ENCODE data around the gene CNGB1.

GRCh38 chr16:57912529-57913260, 58.2 kb downstream of the CNGB1 start:
- no peak for TF ChIP-seq CTCF (IDR thresholded peaks at IDR 0.05)
- TF ChIP-seq EZH2phosphoT487 (IDR thresholded peaks at IDR 0.05): no peak
- no peak for TF ChIP-seq EZH2 (IDR thresholded peaks at IDR 0.05)
